ENCODE results near the gene DDR2. TPM values are rescaled to one million over a fixed set of nuclear protein-coding genes. Genes with fewer than 3 reads are reported as not detected.
"Not testable (repeated sequence)": the region's sequence is repeated elsewhere in the genome, so short reads cannot be mapped to it uniquely, and the experiment has no call there.

DDR2 gene
- total RNA-seq, 1 donor from 2014 or later = 0.33 TPM

DNA sequence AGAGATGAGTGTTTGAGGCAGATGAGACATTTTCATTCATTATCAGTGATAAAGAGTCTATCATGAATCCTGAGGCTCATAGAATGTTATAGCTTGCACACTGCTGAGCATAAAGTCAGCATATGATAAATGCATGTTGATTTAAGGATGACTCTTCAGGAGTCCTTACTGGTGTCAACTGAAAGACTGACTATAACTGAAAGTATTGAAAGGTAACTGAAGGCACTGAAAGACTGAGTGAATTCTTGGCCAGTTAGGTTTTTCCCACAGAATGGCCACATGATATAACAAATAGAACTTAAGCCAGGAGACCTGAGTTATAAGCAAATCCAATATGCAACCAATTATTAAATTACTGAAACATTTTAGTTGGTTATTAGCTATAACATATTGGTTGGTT, 89.2 kb downstream of the DDR2 start:
- Mint-ChIP-seq H3K36me3 (ENCODE audit: low read depth, unreplicated experiment) (no peaks in the 10 kb centered on the region), H3K4me1 (ENCODE audit: unreplicated experiment) (no peaks in the 10 kb centered on the region), H3K27me3 (ENCODE audit: unreplicated experiment) (no peaks in the 10 kb centered on the region), H3K27ac (ENCODE audit: unreplicated experiment) (no peak overlapping the region), H3K4me3 (ENCODE audit: unreplicated experiment) (no peak overlapping the region), H3K9me3 (ENCODE audit: unreplicated experiment) (no peaks in the 10 kb centered on the region)
- TF ChIP-seq, protein P1, sequence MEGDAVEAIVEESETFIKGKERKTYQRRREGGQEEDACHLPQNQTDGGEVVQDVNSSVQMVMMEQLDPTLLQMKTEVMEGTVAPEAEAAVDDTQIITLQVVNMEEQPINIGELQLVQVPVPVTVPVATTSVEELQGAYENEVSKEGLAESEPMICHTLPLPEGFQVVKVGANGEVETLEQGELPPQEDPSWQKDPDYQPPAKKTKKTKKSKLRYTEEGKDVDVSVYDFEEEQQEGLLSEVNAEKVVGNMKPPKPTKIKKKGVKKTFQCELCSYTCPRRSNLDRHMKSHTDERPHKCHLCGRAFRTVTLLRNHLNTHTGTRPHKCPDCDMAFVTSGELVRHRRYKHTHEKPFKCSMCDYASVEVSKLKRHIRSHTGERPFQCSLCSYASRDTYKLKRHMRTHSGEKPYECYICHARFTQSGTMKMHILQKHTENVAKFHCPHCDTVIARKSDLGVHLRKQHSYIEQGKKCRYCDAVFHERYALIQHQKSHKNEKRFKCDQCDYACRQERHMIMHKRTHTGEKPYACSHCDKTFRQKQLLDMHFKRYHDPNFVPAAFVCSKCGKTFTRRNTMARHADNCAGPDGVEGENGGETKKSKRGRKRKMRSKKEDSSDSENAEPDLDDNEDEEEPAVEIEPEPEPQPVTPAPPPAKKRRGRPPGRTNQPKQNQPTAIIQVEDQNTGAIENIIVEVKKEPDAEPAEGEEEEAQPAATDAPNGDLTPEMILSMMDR (IDR thresholded peaks at IDR 0.05; ENCODE audit: unreplicated experiment) = no peak
- DNase-seq (ENCODE audit: low spot score) = no peak

DNA sequence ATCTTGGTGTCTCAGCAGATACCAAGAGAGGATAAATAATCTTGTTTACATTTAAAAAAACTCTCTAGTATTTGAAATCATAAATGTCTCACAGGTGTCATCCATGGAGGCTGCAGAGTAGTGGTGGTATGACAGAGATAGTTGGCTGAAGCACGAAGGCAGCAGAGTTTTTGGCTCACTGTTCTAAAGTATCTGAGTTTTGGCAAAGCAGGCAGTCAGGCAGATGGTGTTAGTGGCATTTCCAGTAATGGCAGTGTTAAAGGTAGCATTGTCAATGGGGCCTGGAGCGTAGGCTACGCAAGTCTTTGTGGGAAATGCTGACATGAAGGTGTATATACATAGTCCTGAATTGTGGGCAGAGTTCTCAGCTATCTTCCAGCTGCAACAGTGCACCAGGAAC, 89.8 kb downstream of the DDR2 start:
- Mint-ChIP-seq H3K27ac (ENCODE audit: unreplicated experiment) (no peak overlapping the region), H3K27me3 (ENCODE audit: unreplicated experiment) (no peaks in the 10 kb centered on the region), H3K4me1 (ENCODE audit: unreplicated experiment) (no peaks in the 10 kb centered on the region), H3K4me3 (ENCODE audit: unreplicated experiment) (no peak overlapping the region), H3K36me3 (ENCODE audit: low read depth, unreplicated experiment) (no peaks in the 10 kb centered on the region), H3K9me3 (ENCODE audit: unreplicated experiment) (no peaks in the 10 kb centered on the region)
- DNase-seq (ENCODE audit: low spot score) = no peak
- TF ChIP-seq, protein P1 (IDR thresholded peaks at IDR 0.05; ENCODE audit: unreplicated experiment) = no peak

DNA sequence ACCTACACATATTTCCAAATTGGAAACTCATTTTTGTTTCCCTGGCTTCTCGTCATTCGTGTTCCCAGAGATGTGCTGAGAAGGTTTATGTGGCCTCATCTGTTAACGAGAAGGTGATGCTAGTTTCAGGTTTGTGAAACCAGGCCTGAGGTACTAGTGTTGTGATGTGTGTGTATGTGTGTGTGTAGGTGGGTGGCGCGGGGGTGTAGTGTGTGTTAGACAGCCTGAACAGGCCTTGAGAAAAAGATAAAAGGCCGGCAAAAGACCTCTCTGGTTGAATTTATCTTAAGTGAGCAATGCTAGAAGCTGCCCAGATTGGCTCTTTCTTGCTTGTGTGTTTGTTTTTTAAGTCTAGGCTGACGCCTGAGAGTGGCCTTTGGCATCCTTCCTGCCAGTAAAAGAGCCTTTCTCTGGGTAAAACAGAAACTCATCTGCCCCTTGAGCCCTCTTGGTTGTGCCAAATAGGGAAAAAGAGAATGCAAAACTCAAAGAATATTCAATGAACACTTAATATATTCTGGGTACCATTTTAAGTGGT, 92.4 kb downstream of the DDR2 start:
- H3K36me3 Mint-ChIP-seq (ENCODE audit: low read depth, unreplicated experiment) = no peaks in the 10 kb centered on the region
- H3K4me1 Mint-ChIP-seq (ENCODE audit: unreplicated experiment) = no peaks in the 10 kb centered on the region
- H3K27me3 Mint-ChIP-seq (ENCODE audit: unreplicated experiment) = no peaks in the 10 kb centered on the region
- TF ChIP-seq, protein P1 (IDR thresholded peaks at IDR 0.05; ENCODE audit: unreplicated experiment) = no peak
- no peak for DNase-seq (ENCODE audit: low spot score)
- no peak overlapping the region for H3K4me3 Mint-ChIP-seq (ENCODE audit: unreplicated experiment)
- H3K27ac Mint-ChIP-seq (ENCODE audit: unreplicated experiment) = no peak overlapping the region
- no peaks in the 10 kb centered on the region for H3K9me3 Mint-ChIP-seq (ENCODE audit: unreplicated experiment)

DNA sequence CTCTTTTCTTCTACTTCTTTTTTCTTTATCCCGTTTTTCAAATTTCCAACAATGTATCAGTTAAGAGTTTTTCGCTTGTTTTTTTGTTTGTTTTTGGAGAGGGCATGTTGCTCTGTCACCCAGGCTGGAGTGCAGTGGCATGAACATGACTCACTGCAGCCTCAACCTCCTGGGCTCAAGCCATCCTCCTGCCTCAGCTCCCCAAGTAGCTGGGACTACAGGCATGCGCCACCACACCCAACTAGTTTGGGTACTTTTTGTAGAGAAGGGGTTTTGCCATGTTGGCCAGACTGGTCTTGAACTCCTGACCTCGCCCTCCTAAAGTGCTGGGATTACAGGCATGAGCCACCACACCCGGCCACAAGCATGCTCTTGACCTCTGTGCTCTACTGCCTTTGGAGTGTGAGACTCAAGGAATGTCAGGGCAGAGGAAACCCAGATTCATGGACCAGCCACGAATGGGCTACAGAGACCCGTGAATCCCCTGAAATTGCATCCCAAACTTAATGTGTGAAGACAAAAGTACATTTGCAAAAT, 93.1 kb downstream of the DDR2 start:
- Mint-ChIP-seq H3K27me3 (ENCODE audit: unreplicated experiment) (no peaks in the 10 kb centered on the region), H3K27ac (ENCODE audit: unreplicated experiment) (no peak overlapping the region), H3K9me3 (ENCODE audit: unreplicated experiment) (no peaks in the 10 kb centered on the region), H3K36me3 (ENCODE audit: low read depth, unreplicated experiment) (no peaks in the 10 kb centered on the region), H3K4me3 (ENCODE audit: unreplicated experiment) (no peak overlapping the region), H3K4me1 (ENCODE audit: unreplicated experiment) (no peaks in the 10 kb centered on the region)
- no peak for DNase-seq (ENCODE audit: low spot score)
- TF ChIP-seq, protein P1 (IDR thresholded peaks at IDR 0.05; ENCODE audit: unreplicated experiment) = no peak

DNA sequence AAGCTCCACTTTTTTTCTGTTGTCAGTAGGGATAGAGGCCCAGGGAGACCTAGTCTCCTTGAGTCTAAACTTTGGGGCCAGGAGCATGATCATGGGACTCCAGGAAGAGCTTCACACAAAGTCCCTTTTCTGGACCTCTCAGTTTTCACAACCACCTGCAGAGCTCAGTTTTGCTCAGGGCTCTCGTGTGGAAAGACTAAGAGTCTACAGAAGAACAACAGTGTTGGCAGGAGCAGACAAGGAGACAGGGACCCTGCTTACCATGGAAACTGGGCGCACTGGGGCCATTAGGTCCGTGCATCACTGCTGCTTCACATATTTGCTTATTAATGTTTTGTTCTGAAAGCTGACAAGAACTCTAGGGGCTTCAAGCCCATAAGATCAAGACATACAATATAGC, 94.3 kb downstream of the DDR2 start:
- Mint-ChIP-seq H3K27me3 (ENCODE audit: unreplicated experiment) (no peaks in the 10 kb centered on the region), H3K9me3 (ENCODE audit: unreplicated experiment) (no peaks in the 10 kb centered on the region), H3K36me3 (ENCODE audit: low read depth, unreplicated experiment) (no peaks in the 10 kb centered on the region), H3K4me3 (ENCODE audit: unreplicated experiment) (no peak overlapping the region), H3K4me1 (ENCODE audit: unreplicated experiment) (peaks cover under 1% of the 10 kb centered on the region), H3K27ac (ENCODE audit: unreplicated experiment) (no peak overlapping the region)
- no peak for DNase-seq (ENCODE audit: low spot score)
- TF ChIP-seq, protein P1 (IDR thresholded peaks at IDR 0.05; ENCODE audit: unreplicated experiment) = no peak

DNA sequence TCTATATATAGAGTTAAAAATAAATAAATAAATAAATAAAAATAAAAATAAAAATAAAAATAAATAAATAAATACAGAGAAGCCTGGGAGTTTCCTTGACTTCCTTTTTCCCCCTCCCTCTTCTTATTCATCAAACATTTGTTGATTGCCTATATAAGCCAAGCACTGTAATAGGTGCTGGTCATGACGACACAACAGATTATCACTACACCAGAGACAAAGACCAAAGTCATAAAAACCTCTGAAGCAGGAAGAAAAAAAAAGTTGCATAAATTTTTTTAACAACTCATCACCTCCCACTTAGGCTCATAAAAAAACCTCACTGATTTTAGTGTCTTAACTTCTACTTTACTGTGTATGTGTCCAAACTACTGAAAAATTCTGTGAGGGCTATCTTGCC, 95.2 kb downstream of the DDR2 start:
- not testable (repeated sequence) for H3K4me3 Mint-ChIP-seq (ENCODE audit: unreplicated experiment); H3K4me1 Mint-ChIP-seq (ENCODE audit: unreplicated experiment); H3K27me3 Mint-ChIP-seq (ENCODE audit: unreplicated experiment); H3K27ac Mint-ChIP-seq (ENCODE audit: unreplicated experiment); H3K36me3 Mint-ChIP-seq (ENCODE audit: low read depth, unreplicated experiment); H3K9me3 Mint-ChIP-seq (ENCODE audit: unreplicated experiment); DNase-seq (ENCODE audit: low spot score)
